WTC11 (cell line): ENCODE results near the gene FGF14. TPM values are rescaled to one million over a fixed set of nuclear protein-coding genes. Genes with fewer than 3 reads are reported as not detected.

Source experiments
- ATAC-seq: fragments of 200-7000 bp; cut with Tn5 transposase; 2 replicates; pipeline ENCODE4 v1.10.0; 2021; ENCODE audit warnings: mild to moderate bottlenecking, moderate library complexity
- CTCF ChIA-PET: fragments of 300-600 bp; sonication (Branson Sonifier 250); formaldehyde crosslinking; loops from one replicate; lab custom pipeline; 2021; ENCODE audit warnings: antibody characterized with exemption; lab: Charles Lee
- POLR2A ChIA-PET: fragments of 350-600 bp; sonication (Branson Sonifier 250); formaldehyde crosslinking; loops from one replicate; lab custom pipeline; 2021; ENCODE audit warnings: antibody characterized with exemption; lab: Charles Lee
- DNase-seq: peaks from one replicate; pipeline ENCODE4 v3.0.0; 2021; ENCODE audit warnings: low spot score
- H3K27ac Mint-ChIP-seq: 2 replicates; pipeline ENCODE4 v1.8.0; 2021; ENCODE audit warnings: mixed read lengths
- H3K27me3 Mint-ChIP-seq: 2 replicates; pipeline ENCODE4 v1.8.0; 2021; ENCODE audit warnings: low read depth, mild to moderate bottlenecking, moderate library complexity, mixed read lengths
- H3K36me3 Mint-ChIP-seq: 2 replicates; pipeline ENCODE4 v1.8.0; 2021; ENCODE audit warnings: mixed read lengths
- H3K4me1 Mint-ChIP-seq: 2 replicates; pipeline ENCODE4 v1.8.0; 2022; ENCODE audit warnings: mixed read lengths
- H3K4me3 Mint-ChIP-seq: 2 replicates; pipeline ENCODE4 v1.8.0; 2021; ENCODE audit warnings: mild to moderate bottlenecking, moderate library complexity, mixed read lengths
- H3K9me3 Mint-ChIP-seq: 2 replicates; pipeline ENCODE4 v1.8.0; 2021; ENCODE audit warnings: mixed read lengths
- CREM ChIP-seq: sonication (generic); formaldehyde crosslinking; IDR thresholded peaks from 2 replicates; pipeline ENCODE4 v1.8.1; 2022; ENCODE audit warnings: mild to moderate bottlenecking, missing genetic modification reagents, moderate library complexity
- ELF4 ChIP-seq: sonication (generic); formaldehyde crosslinking; IDR thresholded peaks from 2 replicates; pipeline ENCODE4 v1.8.1; 2022; ENCODE audit warnings: low read depth, mild to moderate bottlenecking, moderate library complexity, missing genetic modification reagents
- ESRRA ChIP-seq: sonication (generic); formaldehyde crosslinking; IDR thresholded peaks from 2 replicates; pipeline ENCODE4 v1.8.1; 2022; ENCODE audit warnings: mild to moderate bottlenecking, missing genetic modification reagents, borderline replicate concordance
- ETV6 ChIP-seq: sonication (generic); formaldehyde crosslinking; IDR thresholded peaks from 2 replicates; pipeline ENCODE4 v1.8.1; 2022; ENCODE audit warnings: mild to moderate bottlenecking, missing genetic modification reagents
- FOXK1 ChIP-seq: sonication (generic); formaldehyde crosslinking; IDR thresholded peaks from 2 replicates; pipeline ENCODE4 v1.8.0; 2022; ENCODE audit warnings: mild to moderate bottlenecking, moderate library complexity, missing genetic modification reagents
- GTF2I ChIP-seq: fragments of 250-450 bp; sonication (Bioruptor Pico); conservative IDR thresholded peaks from 2 replicates; pipeline ENCODE4 v1.4.0; 2021; ENCODE audit warnings: mild to moderate bottlenecking
- JAZF1 ChIP-seq: fragments of 250-450 bp; sonication (Bioruptor Pico); IDR thresholded peaks from 2 replicates; pipeline ENCODE4 v1.9.0; 2021; ENCODE audit warnings: moderate library complexity, mild to moderate bottlenecking, inconsistent platforms
- MXD4 ChIP-seq: fragments of 250-450 bp; sonication (Bioruptor Pico); IDR thresholded peaks from 2 replicates; pipeline ENCODE4 v1.8.0; 2021; ENCODE audit warnings: mild to moderate bottlenecking, moderate library complexity, borderline replicate concordance
- MYBL2 ChIP-seq: sonication (generic); formaldehyde crosslinking; IDR thresholded peaks from 2 replicates; pipeline ENCODE4 v1.8.1; 2023; ENCODE audit warnings: mild to moderate bottlenecking, moderate library complexity, missing genetic modification reagents
- NFE2L1 ChIP-seq: sonication (generic); formaldehyde crosslinking; IDR thresholded peaks from 2 replicates; pipeline ENCODE4 v1.8.1; 2023; ENCODE audit warnings: missing genetic modification reagents
- OVOL2 ChIP-seq: fragments of 250-450 bp; sonication (Bioruptor Pico); IDR thresholded peaks from 2 replicates; pipeline ENCODE4 v1.9.0; 2021; ENCODE audit warnings: mild to moderate bottlenecking, borderline replicate concordance
- PREB ChIP-seq: sonication (generic); formaldehyde crosslinking; IDR thresholded peaks from 2 replicates; pipeline ENCODE4 v1.8.1; 2022; ENCODE audit warnings: mild to moderate bottlenecking, missing genetic modification reagents, moderate library complexity, borderline replicate concordance
- RELA ChIP-seq: sonication (generic); formaldehyde crosslinking; IDR thresholded peaks from 2 replicates; pipeline ENCODE4 v1.8.1; 2022; ENCODE audit warnings: missing genetic modification reagents, mild to moderate bottlenecking, borderline replicate concordance
- ZNF219 ChIP-seq: sonication (generic); formaldehyde crosslinking; IDR thresholded peaks from 2 replicates; pipeline ENCODE4 v1.8.0; 2023; ENCODE audit warnings: missing genetic modification reagents, mild to moderate bottlenecking, borderline replicate concordance
- ZNF232 ChIP-seq: sonication (generic); formaldehyde crosslinking; IDR thresholded peaks from 2 replicates; pipeline ENCODE4 v1.8.0; 2022; ENCODE audit warnings: mild to moderate bottlenecking, missing genetic modification reagents
- ZNF263 ChIP-seq: sonication (generic); formaldehyde crosslinking; IDR thresholded peaks from 2 replicates; pipeline ENCODE4 v1.8.1; 2022; ENCODE audit warnings: low read depth, mild to moderate bottlenecking, moderate library complexity, missing genetic modification reagents
- total RNA-seq: library from RNA; stranded (reverse); gene quantifications from 3 replicates; pipeline ENCODE4 v1.2.3, GENCODE V29; 2021
- TF ChIP-seq, protein P1 (sequence below): sonication (generic); formaldehyde crosslinking; IDR thresholded peaks from 2 replicates; pipeline ENCODE4 v1.8.0; 2022; ENCODE audit warnings: mild to moderate bottlenecking, missing genetic modification reagents
- TF ChIP-seq, protein P2 (sequence below): sonication (generic); formaldehyde crosslinking; IDR thresholded peaks from 2 replicates; pipeline ENCODE4 v1.8.1; 2022; ENCODE audit warnings: mild to moderate bottlenecking, moderate library complexity, missing genetic modification reagents
- TF ChIP-seq, protein P3 (sequence below): sonication (generic); formaldehyde crosslinking; IDR thresholded peaks from 2 replicates; pipeline ENCODE4 v1.8.0; 2023; ENCODE audit warnings: missing genetic modification reagents
- TF ChIP-seq, protein P4 (sequence below): sonication (generic); formaldehyde crosslinking; IDR thresholded peaks from 2 replicates; pipeline ENCODE4 v1.8.1; 2022; ENCODE audit warnings: low read depth, mild to moderate bottlenecking, moderate library complexity, missing genetic modification reagents, borderline replicate concordance

The FGF14 gene
- total RNA-seq, 1 experiment from 2014 or later, result 0.28 TPM

DNA sequence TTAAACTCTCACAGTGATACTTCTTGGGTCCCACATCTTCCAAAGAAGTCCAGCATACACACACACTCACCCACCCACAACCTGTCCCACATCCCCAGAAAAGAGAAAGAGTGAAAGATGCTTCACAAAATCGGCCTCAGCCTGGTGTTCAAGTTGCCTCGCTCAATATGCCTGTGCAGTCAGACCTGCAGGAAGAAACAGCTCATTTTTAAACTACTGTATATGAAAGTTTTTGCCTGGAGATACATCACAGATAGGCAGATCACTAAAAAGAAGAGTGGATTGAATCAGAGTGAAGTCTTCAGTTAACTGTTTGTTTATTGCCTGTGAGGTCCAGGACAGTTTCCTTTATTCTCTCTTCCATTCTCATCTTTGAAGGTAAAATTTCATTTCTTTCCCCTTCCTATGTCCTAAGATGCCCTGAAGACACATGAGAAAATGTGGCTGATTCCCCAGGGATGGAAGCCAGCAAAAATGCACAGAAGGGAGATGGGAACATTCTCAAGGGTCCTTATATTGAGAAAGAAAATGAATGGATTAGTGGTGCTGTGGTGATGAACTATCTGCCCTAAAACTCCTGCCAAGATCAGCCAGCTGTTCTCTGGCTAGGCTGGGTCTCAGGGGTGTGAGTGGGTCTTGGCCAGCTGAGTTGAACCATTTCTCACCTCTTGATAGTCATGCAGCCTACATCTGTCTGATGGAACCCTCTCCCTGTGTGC is 690.4 kb downstream of the FGF14 start:
- DNase-seq (no peak), ATAC-seq (no peak)
- H3K36me3 Mint-ChIP-seq, result no peaks in the 10 kb centered on the region
- H3K4me3 Mint-ChIP-seq, result no peak overlapping the region
- TF ChIP-seq NFE2L1 (CRISPR knock-in tag) (no peak), ZNF232 (CRISPR knock-in tag) (no peak)
- TF ChIP-seq, protein P1, sequence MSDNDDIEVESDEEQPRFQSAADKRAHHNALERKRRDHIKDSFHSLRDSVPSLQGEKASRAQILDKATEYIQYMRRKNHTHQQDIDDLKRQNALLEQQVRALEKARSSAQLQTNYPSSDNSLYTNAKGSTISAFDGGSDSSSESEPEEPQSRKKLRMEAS (CRISPR knock-in tag), result no peak
- TF ChIP-seq, protein P2, sequence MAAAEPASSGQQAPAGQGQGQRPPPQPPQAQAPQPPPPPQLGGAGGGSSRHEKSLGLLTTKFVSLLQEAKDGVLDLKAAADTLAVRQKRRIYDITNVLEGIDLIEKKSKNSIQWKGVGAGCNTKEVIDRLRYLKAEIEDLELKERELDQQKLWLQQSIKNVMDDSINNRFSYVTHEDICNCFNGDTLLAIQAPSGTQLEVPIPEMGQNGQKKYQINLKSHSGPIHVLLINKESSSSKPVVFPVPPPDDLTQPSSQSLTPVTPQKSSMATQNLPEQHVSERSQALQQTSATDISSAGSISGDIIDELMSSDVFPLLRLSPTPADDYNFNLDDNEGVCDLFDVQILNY, result no peak
- no peaks in the 10 kb centered on the region; the same call in 1 of the 2 replicates for H3K27me3 Mint-ChIP-seq
- CTCF ChIA-PET, result no interaction called here
- POLR2A ChIA-PET, result no interaction called here
- peaks cover 11% of the 10 kb centered on the region for H3K4me1 Mint-ChIP-seq
- no peak overlapping the region for H3K27ac Mint-ChIP-seq
- no peaks in the 10 kb centered on the region for H3K9me3 Mint-ChIP-seq

GRCh38 chr13:101709952-101710351 is 691.9 kb downstream of the FGF14 start:
- ChIA-PET POLR2A (no interaction called here), CTCF (no interaction called here)
- ATAC-seq, result no peak
- Mint-ChIP-seq H3K36me3 (no peaks in the 10 kb centered on the region), H3K4me3 (no peak overlapping the region), H3K9me3 (no peaks in the 10 kb centered on the region), H3K27me3 (no peaks in the 10 kb centered on the region; the same call in 1 of the 2 replicates), H3K27ac (no peak overlapping the region), H3K4me1 (peaks cover 14% of the 10 kb centered on the region)
- DNase-seq, result no peak
- TF ChIP-seq MXD4, result no peak
- no peak for TF ChIP-seq ZNF263 (CRISPR knock-in tag)
- TF ChIP-seq, protein P1 (CRISPR knock-in tag), result no peak
- no peak for TF ChIP-seq GTF2I (CRISPR knock-in tag)
- TF ChIP-seq, protein P3, sequence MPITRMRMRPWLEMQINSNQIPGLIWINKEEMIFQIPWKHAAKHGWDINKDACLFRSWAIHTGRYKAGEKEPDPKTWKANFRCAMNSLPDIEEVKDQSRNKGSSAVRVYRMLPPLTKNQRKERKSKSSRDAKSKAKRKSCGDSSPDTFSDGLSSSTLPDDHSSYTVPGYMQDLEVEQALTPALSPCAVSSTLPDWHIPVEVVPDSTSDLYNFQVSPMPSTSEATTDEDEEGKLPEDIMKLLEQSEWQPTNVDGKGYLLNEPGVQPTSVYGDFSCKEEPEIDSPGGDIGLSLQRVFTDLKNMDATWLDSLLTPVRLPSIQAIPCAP (CRISPR knock-in tag), result no peak
- TF ChIP-seq, protein P4, sequence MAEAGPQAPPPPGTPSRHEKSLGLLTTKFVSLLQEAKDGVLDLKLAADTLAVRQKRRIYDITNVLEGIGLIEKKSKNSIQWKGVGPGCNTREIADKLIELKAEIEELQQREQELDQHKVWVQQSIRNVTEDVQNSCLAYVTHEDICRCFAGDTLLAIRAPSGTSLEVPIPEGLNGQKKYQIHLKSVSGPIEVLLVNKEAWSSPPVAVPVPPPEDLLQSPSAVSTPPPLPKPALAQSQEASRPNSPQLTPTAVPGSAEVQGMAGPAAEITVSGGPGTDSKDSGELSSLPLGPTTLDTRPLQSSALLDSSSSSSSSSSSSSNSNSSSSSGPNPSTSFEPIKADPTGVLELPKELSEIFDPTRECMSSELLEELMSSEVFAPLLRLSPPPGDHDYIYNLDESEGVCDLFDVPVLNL (CRISPR knock-in tag), result no peak
- TF ChIP-seq JAZF1 (CRISPR knock-in tag), result no peak
- TF ChIP-seq FOXK1 (CRISPR knock-in tag), result no peak
- no peak for TF ChIP-seq NFE2L1 (CRISPR knock-in tag)
- no peak for TF ChIP-seq OVOL2 (CRISPR knock-in tag)
- no peak for TF ChIP-seq ETV6
- TF ChIP-seq PREB (CRISPR knock-in tag), result no peak
- TF ChIP-seq MYBL2 (CRISPR knock-in tag), result no peak
- TF ChIP-seq ELF4 (CRISPR knock-in tag), result no peak
- TF ChIP-seq RELA (CRISPR knock-in tag), result no peak
- TF ChIP-seq CREM (CRISPR knock-in tag), result no peak
- TF ChIP-seq ESRRA (CRISPR knock-in tag), result no peak
- TF ChIP-seq ZNF219 (CRISPR knock-in tag), result no peak
